ENCODE measurements around the gene COL5A1.

DNA sequence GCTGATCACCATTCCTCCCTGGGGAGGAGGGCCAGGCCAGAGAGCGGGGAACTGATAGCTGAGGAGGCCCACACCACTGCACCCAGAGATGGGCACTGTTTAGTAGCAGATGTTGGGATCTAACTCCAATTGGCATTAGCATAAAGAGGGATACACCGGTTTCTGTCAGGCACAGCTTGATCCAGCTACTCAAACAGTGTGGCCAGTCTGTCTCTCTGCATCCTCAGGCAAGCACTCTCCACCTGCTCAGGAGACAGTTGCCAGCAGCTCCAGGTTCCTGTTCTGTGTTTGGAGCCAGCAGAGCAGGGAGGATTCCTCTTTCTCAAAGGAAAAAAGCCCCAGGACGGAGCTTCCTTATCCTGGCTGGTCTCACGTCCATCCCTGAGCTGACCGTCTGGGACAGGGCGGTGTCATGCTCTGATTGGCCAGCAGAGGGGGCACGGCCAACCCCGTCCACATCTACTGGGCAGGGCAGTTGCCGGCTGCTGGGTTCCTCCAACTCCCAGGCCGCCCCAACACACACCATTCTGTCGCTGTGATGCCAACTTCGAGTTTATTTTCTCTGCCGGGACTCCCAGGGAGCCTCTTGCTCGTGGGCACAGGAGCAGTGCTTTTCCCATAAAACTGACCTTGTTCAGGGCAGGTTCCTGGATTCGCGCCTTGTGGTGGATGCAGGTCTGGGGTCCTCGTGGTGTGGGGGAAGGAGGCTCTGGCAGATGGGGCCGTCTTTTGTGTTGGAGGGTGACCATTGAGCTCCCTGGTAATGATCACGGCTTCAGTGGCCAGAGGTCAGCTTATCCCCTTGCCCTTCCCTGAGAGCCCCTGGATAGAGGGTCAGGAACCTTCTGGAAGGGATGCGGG lies 47.9 kb downstream of the COL5A1 start:
- TF ChIP-seq, protein P1, sequence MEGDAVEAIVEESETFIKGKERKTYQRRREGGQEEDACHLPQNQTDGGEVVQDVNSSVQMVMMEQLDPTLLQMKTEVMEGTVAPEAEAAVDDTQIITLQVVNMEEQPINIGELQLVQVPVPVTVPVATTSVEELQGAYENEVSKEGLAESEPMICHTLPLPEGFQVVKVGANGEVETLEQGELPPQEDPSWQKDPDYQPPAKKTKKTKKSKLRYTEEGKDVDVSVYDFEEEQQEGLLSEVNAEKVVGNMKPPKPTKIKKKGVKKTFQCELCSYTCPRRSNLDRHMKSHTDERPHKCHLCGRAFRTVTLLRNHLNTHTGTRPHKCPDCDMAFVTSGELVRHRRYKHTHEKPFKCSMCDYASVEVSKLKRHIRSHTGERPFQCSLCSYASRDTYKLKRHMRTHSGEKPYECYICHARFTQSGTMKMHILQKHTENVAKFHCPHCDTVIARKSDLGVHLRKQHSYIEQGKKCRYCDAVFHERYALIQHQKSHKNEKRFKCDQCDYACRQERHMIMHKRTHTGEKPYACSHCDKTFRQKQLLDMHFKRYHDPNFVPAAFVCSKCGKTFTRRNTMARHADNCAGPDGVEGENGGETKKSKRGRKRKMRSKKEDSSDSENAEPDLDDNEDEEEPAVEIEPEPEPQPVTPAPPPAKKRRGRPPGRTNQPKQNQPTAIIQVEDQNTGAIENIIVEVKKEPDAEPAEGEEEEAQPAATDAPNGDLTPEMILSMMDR (IDR thresholded peaks at IDR 0.05; ENCODE audit: low read length): peak; percentile 64
- no peak for TF ChIP-seq EZH2 (IDR thresholded peaks at IDR 0.05; ENCODE audit: borderline replicate concordance, low read length)

Data from OCI-LY1 (cell line).